Ovary (tissue), 9 donors: ENCODE results near the gene AMOTL2. TPM values are rescaled to one million over a fixed set of nuclear protein-coding genes. Genes with fewer than 3 reads are reported as not detected.

ENCODE experiments used
- DNase-seq, 5 donors: peaks; one replicate each; pipeline ENCODE4 v3.0.0-alpha.2; 2019 to 2020
- H3K27ac ChIP-seq, 2 donors: fragments of 200-600 bp; one replicate each; pipeline versions ENCODE4 v1.5.1 to v1.8.0; 2019 to 2022
- H3K27me3 ChIP-seq: fragments of 200-600 bp; one replicate; pipeline ENCODE4 v1.8.0; 2022
- H3K36me3 ChIP-seq: fragments of 200-600 bp; sonication (generic); one replicate; pipeline ENCODE4 v1.5.1; 2019
- H3K4me1 ChIP-seq: one replicate; pipeline ENCODE4 v1.8.1; 2013; ENCODE audit warnings: mild to moderate bottlenecking, moderate library complexity; ENCODE audit not compliant: insufficient read depth
- H3K4me3 ChIP-seq: fragments of 200-600 bp; sonication (generic); one replicate; pipeline ENCODE4 v1.5.1; 2017
- H3K9me3 ChIP-seq, 2 donors: fragments of 200-600 bp in 1 of 2; sonication (generic) in 1 of 2; one replicate each; pipeline versions ENCODE4 v1.5.1 to v1.8.1; 2013 to 2019; ENCODE audit warnings: mild to moderate bottlenecking in 1 of 2, moderate library complexity in 1 of 2
- CTCF ChIP-seq, 3 donors: fragments of 450-650 bp in 2 of 3; fragments of 200-600 bp in 1 of 3; IDR thresholded peaks; one replicate each; pipeline versions ENCODE4 v1.5.1 to v1.8.0; 2016 to 2022; ENCODE audit warnings: antibody characterized with exemption in 3 of 3, mild to moderate bottlenecking in 1 of 3
- EP300 ChIP-seq: sonication (generic); formaldehyde crosslinking; IDR thresholded peaks from one replicate; pipeline ENCODE4 v1.6.1; 2017; ENCODE audit warnings: antibody characterized with exemption
- POLR2A ChIP-seq: fragments of 450-650 bp; IDR thresholded peaks from one replicate; pipeline ENCODE4 v1.6.1; 2017; ENCODE audit warnings: antibody characterized with exemption, mild to moderate bottlenecking, moderate library complexity
- WGBS, 3 donors: extraction: QIAGEN DNeasy Blood & Tissue Kit in 1 of 3; methylation state at CpG; one replicate each; pipeline versions ENCODE4 v1.1.5 to v1.1.7; 2013 to 2017; 5-methylcytosine and 5-hydroxymethylcytosine counted together
- intact Hi-C, 4 donors: fragments of 100-400 bp; cut with DNase I; formaldehyde crosslinking; loops; one replicate each; pipeline versions ENCODE4 v1.11.0 to v1.15.1; 2022 to 2023
- polyA plus RNA-seq, 2 donors: library from polyadenylated mRNA; stranded (reverse); fragments of 200-250 nt in 1 of 2; fragments of 350-450 nt in 1 of 2; fragmentation: Illumina TruSeq in 1 of 2; extraction: RNeasy Lipid Tissue Mini Kit (QIAGEN cat#74804) in 1 of 2; gene quantifications; one replicate each; pipeline ENCODE4 v1.2.3, GENCODE V29; 2013 to 2014
- total RNA-seq, 7 donors: library from RNA; depleted of rRNA in 2 of 7; stranded (reverse); fragments of >200 nt in 2 of 7; fragmentation: NEBNext Ultra II Directional in 3 of 7; extraction: Animal tissue kit (Norgen Biotek cat#: 25700) in 3 of 7; gene quantifications; one replicate each; pipeline versions ENCODE4 v1.1.0 to v1.2.4, GENCODE V29; 2016 to 2023
- donor health status: DM: no; HTN: no; CAD: no; lungs with moderate emphysema.
- donor health status: DM: no; HTN: no; CAD: no.
- donor health status: Bipolar disorder and iron deficiency.
- donor health status: DM: yes; HTN: yes; CAD: no.
- donor health status: DM: no; HTN: no; CAD: no.
- donor health status: DM: yes; HTN: yes; CAD: no.

Gene AMOTL2
- total and polyA plus RNA-seq, 9 donors = 20.5 to 60.4 (median 42.4) TPM

- H3K36me3 ChIP-seq = no peaks in the 10 kb centered on the region
- H3K9me3 ChIP-seq = no peaks in the 10 kb centered on the region
- intact Hi-C loops = loop anchor here in 2 of 4 donors (2.0 to 10.0 kb wide), 2 partner anchors 54 to 98 kb away; no protein-coding TSS in a partner anchor
- 49 to 60% (median 57%) methylated on average over 15 of the region's 15 CpGs for WGBS, 3 donors
- H3K27me3 ChIP-seq = no peaks in the 10 kb centered on the region
- no peak overlapping the region for H3K27ac ChIP-seq
- TF ChIP-seq POLR2A (no peak), EP300 (no peak), CTCF (IDR thresholded peaks at IDR 0.05) (no peak)
- DNase-seq = no peak
- no peak overlapping the region for H3K4me3 ChIP-seq
- H3K4me1 ChIP-seq = peaks cover 34% of the 10 kb centered on the region
Observed at GRCh38 chr3:134366928-134367811, 7.1 kb downstream of the AMOTL2 start.

GRCh38 chr3:134366221-134366927 is 7.9 kb downstream of the AMOTL2 start:
- Histone ChIP-seq H3K9me3 (no peaks in the 10 kb centered on the region), H3K27me3 (no peaks in the 10 kb centered on the region), H3K4me3 (no peak overlapping the region), H3K4me1 (peaks cover 29% of the 10 kb centered on the region), H3K36me3 (no peaks in the 10 kb centered on the region), H3K27ac (no peak overlapping the region)
- no peak for DNase-seq
- WGBS, 3 donors = 81 to 86% (median 83%) methylated on average over 12 to 13 of the region's 13 CpGs
- TF ChIP-seq POLR2A = no peak
- TF ChIP-seq EP300 = no peak
- TF ChIP-seq CTCF (IDR thresholded peaks at IDR 0.05) = no peak
- intact Hi-C loops = loop anchor here in 2 of 4 donors (2.0 to 10.0 kb wide), 2 partner anchors 54 to 98 kb away; no protein-coding TSS in a partner anchor

- WGBS, 3 donors = 79 to 82% (median 82%) methylated on average over 4 of the region's 4 CpGs
- no peak overlapping the region for H3K4me3 ChIP-seq
- no peaks in the 10 kb centered on the region for H3K36me3 ChIP-seq
- peaks cover 26% of the 10 kb centered on the region for H3K4me1 ChIP-seq
- intact Hi-C loops = loop anchor here in 2 of 4 donors (2.0 to 10.0 kb wide), 2 partner anchors 53 to 99 kb away; no protein-coding TSS in a partner anchor
- H3K9me3 ChIP-seq = no peaks in the 10 kb centered on the region
- TF ChIP-seq EP300 (no peak), CTCF (IDR thresholded peaks at IDR 0.05) (no peak), POLR2A (no peak)
- H3K27me3 ChIP-seq = no peaks in the 10 kb centered on the region
- no peak for DNase-seq
- H3K27ac ChIP-seq = no peak overlapping the region
Observed at GRCh38 chr3:134365766-134366065, 8.5 kb downstream of the AMOTL2 start.

- DNase-seq = no peak
Observed at GRCh38 chr3:134364936-134365765, 9.1 kb downstream of the AMOTL2 start.

More at GRCh38 chr3:134364936-134365765, 9.1 kb downstream of the AMOTL2 start:
- H3K9me3 ChIP-seq = no peaks in the 10 kb centered on the region
- no peaks in the 10 kb centered on the region for H3K27me3 ChIP-seq
- intact Hi-C loops = loop anchor here in 1 of 4 donors (10.0 kb wide), 1 partner anchor 100 kb away; no protein-coding TSS in a partner anchor
- H3K4me3 ChIP-seq = no peak overlapping the region
- no peaks in the 10 kb centered on the region for H3K36me3 ChIP-seq
- no peak for TF ChIP-seq EP300
- no peak for TF ChIP-seq POLR2A
- no peak for TF ChIP-seq CTCF (IDR thresholded peaks at IDR 0.05)
- H3K4me1 ChIP-seq = peaks cover 27% of the 10 kb centered on the region
- H3K27ac ChIP-seq = peak overlapping the region in 1 of 2 donors; percentile 51
- 42 to 53% (median 52%) methylated on average over 8 of the region's 8 CpGs for WGBS, 3 donors
